Measurements from ENCODE around the gene MARCHF2. TPM values are rescaled to one million over a fixed set of nuclear protein-coding genes. Genes with fewer than 3 reads are reported as not detected.
"Not testable (repeated sequence)": the region's sequence is repeated elsewhere in the genome, so short reads cannot be mapped to it uniquely, and the experiment has no call there.

The MARCHF2 gene
- total RNA-seq, 3 donors from 2014 or later (not counting 1 experiment from before 2014, with no cell fraction given): 32.4 to 42.3 (median 37.2) TPM

DNA sequence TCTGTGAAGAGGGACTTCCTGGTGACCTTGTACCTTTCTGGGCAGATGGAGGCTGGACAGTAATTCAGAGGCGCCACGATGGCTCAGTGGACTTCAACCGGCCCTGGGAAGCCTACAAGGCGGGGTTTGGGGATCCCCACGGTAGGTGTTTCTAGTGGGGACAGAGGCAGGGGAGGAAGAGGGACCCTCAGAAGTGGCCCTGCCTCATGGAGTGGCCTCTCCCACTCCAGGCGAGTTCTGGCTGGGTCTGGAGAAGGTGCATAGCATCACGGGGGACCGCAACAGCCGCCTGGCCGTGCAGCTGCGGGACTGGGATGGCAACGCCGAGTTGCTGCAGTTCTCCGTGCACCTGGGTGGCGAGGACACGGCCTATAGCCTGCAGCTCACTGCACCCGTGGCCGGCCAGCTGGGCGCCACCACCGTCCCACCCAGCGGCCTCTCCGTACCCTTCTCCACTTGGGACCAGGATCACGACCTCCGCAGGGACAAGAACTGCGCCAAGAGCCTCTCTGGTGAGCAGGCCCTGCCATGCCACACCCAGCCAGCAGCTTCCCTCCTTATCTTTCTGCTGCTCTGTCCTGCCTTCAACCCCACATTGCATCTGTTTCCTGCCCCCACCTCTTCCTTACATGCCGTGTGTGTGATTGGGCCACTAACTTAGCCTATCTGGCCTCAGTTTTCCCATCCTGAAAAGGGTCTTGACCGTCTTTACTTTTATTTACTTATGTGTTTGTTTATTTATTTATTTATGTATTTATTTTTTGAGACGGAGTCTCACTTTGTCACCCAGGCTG, 41.9 kb upstream of the MARCHF2 start:
- no peaks in the 10 kb centered on the region for H3K4me1 Mint-ChIP-seq
- 86% methylated on average over 26 of the region's 28 CpGs for WGBS (ENCODE audit: insufficient coverage)
- Histone ChIP-seq H3K36me3 (ENCODE audit: control insufficient read depth, insufficient read depth, low read length) (no peaks in the 10 kb centered on the region), H3K9me3 (ENCODE audit: control insufficient read depth, insufficient read depth, low read length) (no peaks in the 10 kb centered on the region), H3K4me3 (ENCODE audit: low read length) (no peak overlapping the region), H3K27me3 (ENCODE audit: control insufficient read depth, insufficient read depth, low read length) (peaks cover 3% of the 10 kb centered on the region), H3K4me1 (ENCODE audit: control insufficient read depth, insufficient read depth, low read length) (no peaks in the 10 kb centered on the region), H3K27ac (ENCODE audit: low read length) (no peak overlapping the region)
- peaks cover 0 to 11% of the 10 kb centered on the region in 2 donors for H3K27me3 Mint-ChIP-seq (ENCODE audit: low read depth in 2 of 2)
- no peak for DNase-seq
- no peak overlapping the region for H3K4me3 Mint-ChIP-seq
- H3K36me3 Mint-ChIP-seq: no peaks in the 10 kb centered on the region
- TF ChIP-seq, protein P1, sequence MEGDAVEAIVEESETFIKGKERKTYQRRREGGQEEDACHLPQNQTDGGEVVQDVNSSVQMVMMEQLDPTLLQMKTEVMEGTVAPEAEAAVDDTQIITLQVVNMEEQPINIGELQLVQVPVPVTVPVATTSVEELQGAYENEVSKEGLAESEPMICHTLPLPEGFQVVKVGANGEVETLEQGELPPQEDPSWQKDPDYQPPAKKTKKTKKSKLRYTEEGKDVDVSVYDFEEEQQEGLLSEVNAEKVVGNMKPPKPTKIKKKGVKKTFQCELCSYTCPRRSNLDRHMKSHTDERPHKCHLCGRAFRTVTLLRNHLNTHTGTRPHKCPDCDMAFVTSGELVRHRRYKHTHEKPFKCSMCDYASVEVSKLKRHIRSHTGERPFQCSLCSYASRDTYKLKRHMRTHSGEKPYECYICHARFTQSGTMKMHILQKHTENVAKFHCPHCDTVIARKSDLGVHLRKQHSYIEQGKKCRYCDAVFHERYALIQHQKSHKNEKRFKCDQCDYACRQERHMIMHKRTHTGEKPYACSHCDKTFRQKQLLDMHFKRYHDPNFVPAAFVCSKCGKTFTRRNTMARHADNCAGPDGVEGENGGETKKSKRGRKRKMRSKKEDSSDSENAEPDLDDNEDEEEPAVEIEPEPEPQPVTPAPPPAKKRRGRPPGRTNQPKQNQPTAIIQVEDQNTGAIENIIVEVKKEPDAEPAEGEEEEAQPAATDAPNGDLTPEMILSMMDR (IDR thresholded peaks at IDR 0.05): no peak
- ATAC-seq: no peak
- H3K27ac Mint-ChIP-seq: no peak overlapping the region
- intact Hi-C loops (cut with micrococcal nuclease): no loop called here
- H3K9me3 Mint-ChIP-seq: no peaks in the 10 kb centered on the region

DNA sequence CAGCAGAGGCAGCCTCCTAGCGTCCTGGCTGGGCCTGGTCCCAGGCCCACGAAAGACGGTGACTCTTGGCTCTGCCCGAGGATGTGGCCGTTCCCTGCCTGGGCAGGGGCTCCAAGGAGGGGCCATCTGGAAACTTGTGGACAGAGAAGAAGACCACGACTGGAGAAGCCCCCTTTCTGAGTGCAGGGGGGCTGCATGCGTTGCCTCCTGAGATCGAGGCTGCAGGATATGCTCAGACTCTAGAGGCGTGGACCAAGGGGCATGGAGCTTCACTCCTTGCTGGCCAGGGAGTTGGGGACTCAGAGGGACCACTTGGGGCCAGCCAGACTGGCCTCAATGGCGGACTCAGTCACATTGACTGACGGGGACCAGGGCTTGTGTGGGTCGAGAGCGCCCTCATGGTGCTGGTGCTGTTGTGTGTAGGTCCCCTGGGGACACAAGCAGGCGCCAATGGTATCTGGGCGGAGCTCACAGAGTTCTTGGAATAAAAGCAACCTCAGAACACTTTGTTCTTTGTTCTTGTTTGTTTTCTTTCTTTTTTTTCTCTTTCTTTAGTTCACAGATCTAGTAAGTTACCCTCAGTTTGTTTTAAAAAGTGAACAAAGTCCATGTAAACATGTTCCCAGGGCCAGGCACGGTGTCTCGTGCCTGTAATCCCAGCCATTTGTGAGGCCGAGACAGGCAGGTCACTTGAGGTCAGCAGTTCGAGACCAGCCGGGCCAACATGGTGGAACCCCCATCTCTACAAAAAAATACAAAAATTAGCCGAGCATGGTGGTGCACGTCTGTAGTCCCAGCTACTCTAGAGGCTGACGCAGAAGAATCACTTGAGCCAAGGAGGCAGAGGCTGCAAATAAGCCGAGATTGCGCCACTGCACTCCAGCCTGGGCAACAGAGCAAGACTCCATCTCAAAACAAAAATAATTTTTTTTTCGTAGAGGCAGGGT, 39.0 kb upstream of the MARCHF2 start:
- H3K9me3 Mint-ChIP-seq: no peaks in the 10 kb centered on the region
- H3K9me3 ChIP-seq (ENCODE audit: control insufficient read depth, insufficient read depth, low read length): no peaks in the 10 kb centered on the region
- H3K4me1 Mint-ChIP-seq: no peaks in the 10 kb centered on the region

DNA sequence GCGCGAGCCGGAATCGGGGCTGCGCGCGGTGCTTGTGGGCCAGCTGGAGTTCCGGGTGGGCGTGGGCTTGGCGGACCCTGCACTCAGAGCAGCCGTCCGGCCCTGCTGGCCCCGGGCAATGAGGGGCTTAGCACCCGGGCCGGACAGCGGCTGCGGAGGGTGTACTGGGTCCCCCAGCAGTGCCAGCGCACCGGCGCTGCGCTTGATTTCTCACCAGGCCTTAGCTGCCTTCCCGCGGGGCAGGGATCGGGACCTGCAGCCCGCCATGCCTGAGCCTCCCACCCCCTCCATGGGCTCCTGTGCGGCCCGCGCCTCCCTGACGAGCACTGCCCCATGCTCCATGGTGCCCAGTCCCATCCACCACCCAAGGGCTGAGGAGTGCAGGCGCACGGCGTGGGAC, 37.3 kb upstream of the MARCHF2 start:
- H3K9me3 ChIP-seq (ENCODE audit: control insufficient read depth, insufficient read depth, low read length); H3K9me3 Mint-ChIP-seq; DNase-seq; H3K4me1 ChIP-seq (ENCODE audit: control insufficient read depth, insufficient read depth, low read length); H3K4me3 Mint-ChIP-seq; ATAC-seq; intact Hi-C loops (cut with micrococcal nuclease); H3K4me1 Mint-ChIP-seq; H3K27ac ChIP-seq (ENCODE audit: low read length); H3K36me3 Mint-ChIP-seq; H3K27ac Mint-ChIP-seq; H3K27me3 ChIP-seq (ENCODE audit: control insufficient read depth, insufficient read depth, low read length); H3K4me3 ChIP-seq (ENCODE audit: low read length); H3K36me3 ChIP-seq (ENCODE audit: control insufficient read depth, insufficient read depth, low read length); H3K27me3 Mint-ChIP-seq (ENCODE audit: low read depth in 2 of 2): not testable (repeated sequence)
- 97% methylated on average over 32 of the region's 32 CpGs for WGBS (ENCODE audit: insufficient coverage)

More for the DNA sequence above, 39.0 kb upstream of the MARCHF2 start:
- H3K27me3 ChIP-seq (ENCODE audit: control insufficient read depth, insufficient read depth, low read length): no peaks in the 10 kb centered on the region
- Mint-ChIP-seq H3K4me3 (no peak overlapping the region), H3K27ac (no peak overlapping the region), H3K36me3 (no peaks in the 10 kb centered on the region), H3K27me3 (ENCODE audit: low read depth in 2 of 2) (no peaks in the 10 kb centered on the region)
- H3K36me3 ChIP-seq (ENCODE audit: control insufficient read depth, insufficient read depth, low read length): no peaks in the 10 kb centered on the region
- intact Hi-C loops (cut with micrococcal nuclease): no loop called here
- H3K27ac ChIP-seq (ENCODE audit: low read length): no peak overlapping the region
- no peak overlapping the region for H3K4me3 ChIP-seq (ENCODE audit: low read length)
- TF ChIP-seq, protein P1 (IDR thresholded peaks at IDR 0.05): no peak
- DNase-seq: no peak
- 92% methylated on average over 26 of the region's 26 CpGs for WGBS (ENCODE audit: insufficient coverage)
- H3K4me1 ChIP-seq (ENCODE audit: control insufficient read depth, insufficient read depth, low read length): peaks cover 3% of the 10 kb centered on the region
- no peak for ATAC-seq

DNA sequence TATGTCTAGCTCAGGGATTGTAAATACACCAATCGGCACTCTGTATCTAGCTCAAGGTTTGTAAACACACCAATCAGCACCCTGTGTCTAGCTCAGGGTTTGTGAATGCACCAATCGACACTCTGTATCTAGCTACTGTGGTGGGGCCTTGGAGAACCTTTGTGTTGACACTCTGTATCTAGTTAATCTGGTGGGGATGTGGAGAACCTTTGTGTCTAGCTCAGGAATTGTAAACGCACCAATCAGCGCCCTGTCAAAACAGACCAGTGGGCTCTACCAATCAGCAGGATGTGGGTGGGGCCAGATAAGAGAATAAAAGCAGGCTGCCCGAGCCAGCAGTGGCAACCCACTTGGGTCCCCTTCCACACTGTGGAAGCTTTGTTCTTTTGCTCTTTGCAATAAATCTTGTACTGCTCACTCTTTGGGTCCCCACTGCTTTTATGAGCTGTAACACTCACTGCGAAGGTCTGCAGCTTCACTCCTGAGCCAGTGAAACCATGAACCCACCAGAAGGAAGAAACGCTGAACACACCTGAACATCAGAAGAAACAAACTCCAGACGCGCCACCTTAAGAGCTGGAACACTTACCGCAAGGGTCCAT, 36.6 kb upstream of the MARCHF2 start:
- H3K4me1 Mint-ChIP-seq; H3K4me3 Mint-ChIP-seq; H3K27me3 Mint-ChIP-seq (ENCODE audit: low read depth in 2 of 2); DNase-seq; H3K36me3 ChIP-seq (ENCODE audit: control insufficient read depth, insufficient read depth, low read length); H3K36me3 Mint-ChIP-seq; H3K27ac ChIP-seq (ENCODE audit: low read length); H3K9me3 ChIP-seq (ENCODE audit: control insufficient read depth, insufficient read depth, low read length); H3K4me3 ChIP-seq (ENCODE audit: low read length); H3K4me1 ChIP-seq (ENCODE audit: control insufficient read depth, insufficient read depth, low read length); H3K9me3 Mint-ChIP-seq; H3K27me3 ChIP-seq (ENCODE audit: control insufficient read depth, insufficient read depth, low read length); intact Hi-C loops (cut with micrococcal nuclease); ATAC-seq; H3K27ac Mint-ChIP-seq: not testable (repeated sequence)
- WGBS (ENCODE audit: insufficient coverage): 94% methylated on average over 9 of the region's 10 CpGs
